ENCODE measurements around the gene PEX3. TPM values are rescaled to one million over a fixed set of nuclear protein-coding genes. Genes with fewer than 3 reads are reported as not detected.

PEX3 gene
- total RNA-seq, 1 experiment from 2014 or later, result 20.9 TPM

DNA sequence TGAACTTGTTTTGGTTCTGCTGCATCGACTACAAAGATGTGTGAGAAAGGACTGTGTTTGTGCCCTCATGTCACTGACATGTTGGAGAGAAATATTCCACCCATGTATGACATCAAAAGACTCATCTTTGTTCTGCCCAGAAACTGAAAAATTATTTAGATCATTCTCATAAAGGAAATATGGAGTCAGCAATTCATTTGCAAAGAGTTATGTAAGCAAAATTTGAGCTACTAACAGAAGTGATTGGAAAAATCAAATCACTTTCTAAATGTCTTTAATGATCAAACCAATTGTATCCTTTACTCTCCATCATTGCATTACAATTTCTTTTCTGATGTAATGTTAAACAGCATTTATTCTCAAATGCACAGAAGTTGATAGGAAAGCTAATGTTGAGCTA lies 19.4 kb upstream of the PEX3 start:
- Histone ChIP-seq H3K27me3 (ENCODE audit: insufficient read depth, low read depth) (no peaks in the 10 kb centered on the region), H3K9me3 (ENCODE audit: insufficient read depth, low read depth) (no peaks in the 10 kb centered on the region), H3K4me2 (no peak overlapping the region), H3K27ac (no peak overlapping the region), H2AFZ (no peak overlapping the region), H3K4me3 (no peak overlapping the region), H3K4me1 (replicated peaks; ENCODE audit: insufficient read depth) (peaks cover 7% of the 10 kb centered on the region), H3K9me2 (ENCODE audit: insufficient read depth) (no peaks in the 10 kb centered on the region), H3K36me3 (ENCODE audit: low read depth) (0 out of 2 replicates have a peak, but pooled peaks cover 4% of the 10 kb centered on the region), H4K20me1 (ENCODE audit: insufficient read depth) (no peaks in the 10 kb centered on the region), H3K79me2 (ENCODE audit: low read depth) (no peaks in the 10 kb centered on the region), H3F3A (ENCODE audit: insufficient read depth, low read depth) (peaks cover 7% of the 10 kb centered on the region; the same call in 1 of the 2 replicates)
- ChIA-PET CTCF (no interaction called here), POLR2A (ENCODE audit: unreplicated experiment) (no interaction called here)
- intact Hi-C loops (cut with micrococcal nuclease; ENCODE audit: unreplicated experiment), result no loop called here
- TF ChIP-seq, protein P1, sequence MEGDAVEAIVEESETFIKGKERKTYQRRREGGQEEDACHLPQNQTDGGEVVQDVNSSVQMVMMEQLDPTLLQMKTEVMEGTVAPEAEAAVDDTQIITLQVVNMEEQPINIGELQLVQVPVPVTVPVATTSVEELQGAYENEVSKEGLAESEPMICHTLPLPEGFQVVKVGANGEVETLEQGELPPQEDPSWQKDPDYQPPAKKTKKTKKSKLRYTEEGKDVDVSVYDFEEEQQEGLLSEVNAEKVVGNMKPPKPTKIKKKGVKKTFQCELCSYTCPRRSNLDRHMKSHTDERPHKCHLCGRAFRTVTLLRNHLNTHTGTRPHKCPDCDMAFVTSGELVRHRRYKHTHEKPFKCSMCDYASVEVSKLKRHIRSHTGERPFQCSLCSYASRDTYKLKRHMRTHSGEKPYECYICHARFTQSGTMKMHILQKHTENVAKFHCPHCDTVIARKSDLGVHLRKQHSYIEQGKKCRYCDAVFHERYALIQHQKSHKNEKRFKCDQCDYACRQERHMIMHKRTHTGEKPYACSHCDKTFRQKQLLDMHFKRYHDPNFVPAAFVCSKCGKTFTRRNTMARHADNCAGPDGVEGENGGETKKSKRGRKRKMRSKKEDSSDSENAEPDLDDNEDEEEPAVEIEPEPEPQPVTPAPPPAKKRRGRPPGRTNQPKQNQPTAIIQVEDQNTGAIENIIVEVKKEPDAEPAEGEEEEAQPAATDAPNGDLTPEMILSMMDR (conservative IDR thresholded peaks at IDR 0.05), result no peak
- TF ChIP-seq EZH2 (IDR thresholded peaks at IDR 0.05; ENCODE audit: low read depth), result no peak
- DNase-seq, result no peak
- no TSS peak for BruUV-seq (replicated peaks)

DNA sequence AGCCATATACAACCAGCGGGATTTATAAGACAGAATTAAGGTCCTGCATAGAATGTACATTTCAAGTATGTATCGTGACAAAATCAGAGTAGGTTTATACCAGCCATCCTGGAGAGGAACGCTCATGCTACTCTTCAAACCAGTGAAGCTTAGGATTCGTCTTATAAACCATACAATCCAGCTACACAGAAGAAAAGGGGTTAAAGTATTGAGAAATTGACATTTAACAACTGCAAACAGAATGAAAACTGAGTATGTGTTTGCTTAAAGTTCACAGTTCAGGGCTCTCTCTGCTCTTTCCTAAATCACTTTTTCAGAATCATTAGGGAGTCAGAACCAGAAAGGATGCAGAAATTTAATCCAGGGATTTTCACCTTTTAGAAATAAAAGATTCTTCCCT lies 18.0 kb upstream of the PEX3 start:
- CTCF ChIA-PET, result interaction anchor here (0.7 kb wide), 1 partner anchor 10 kb away, joined by 3 read pairs; no protein-coding TSS in a partner anchor
- BruUV-seq (replicated peaks), result no TSS peak
- H3K27me3 ChIP-seq (ENCODE audit: insufficient read depth, low read depth), result no peaks in the 10 kb centered on the region

DNA sequence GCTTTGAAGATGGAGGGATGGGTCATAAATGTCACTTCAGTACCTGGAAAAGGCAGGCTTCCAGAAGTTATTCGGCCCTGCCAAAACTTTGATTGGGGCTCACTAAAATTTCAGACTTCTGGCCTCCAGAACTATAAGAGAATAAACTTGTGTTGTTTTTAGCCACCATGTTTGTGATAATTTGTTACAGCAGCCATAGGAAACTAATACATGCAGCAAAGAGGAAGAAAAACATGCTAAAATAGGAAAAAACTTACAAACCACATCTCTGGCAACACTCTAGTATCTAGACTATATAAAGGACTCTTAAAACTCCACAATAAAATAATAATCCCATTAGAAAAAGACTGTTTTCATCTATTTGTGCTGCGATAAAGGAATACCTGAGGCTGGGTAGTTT lies 9.6 kb upstream of the PEX3 start:
- Histone ChIP-seq H3K4me1 (replicated peaks; ENCODE audit: insufficient read depth) (no peaks in the 10 kb centered on the region), H3K36me3 (ENCODE audit: low read depth) (peaks cover 16% of the 10 kb centered on the region; the same call in 1 of the 2 replicates), H4K20me1 (ENCODE audit: insufficient read depth) (no peaks in the 10 kb centered on the region), H3K27ac (no peak overlapping the region), H3K9me2 (ENCODE audit: insufficient read depth) (no peaks in the 10 kb centered on the region), H3K4me3 (no peak overlapping the region), H3F3A (ENCODE audit: insufficient read depth, low read depth) (no peaks in the 10 kb centered on the region), H2AFZ (no peak overlapping the region), H3K79me2 (ENCODE audit: low read depth) (no peaks in the 10 kb centered on the region), H3K27me3 (ENCODE audit: insufficient read depth, low read depth) (no peaks in the 10 kb centered on the region), H3K4me2 (no peak overlapping the region), H3K9me3 (ENCODE audit: insufficient read depth, low read depth) (no peaks in the 10 kb centered on the region)
- intact Hi-C loops (cut with micrococcal nuclease; ENCODE audit: unreplicated experiment), result no loop called here
- ChIA-PET CTCF (no interaction called here), POLR2A (ENCODE audit: unreplicated experiment) (no interaction called here)
- BruUV-seq (replicated peaks), result no TSS peak
- TF ChIP-seq EZH2 (IDR thresholded peaks at IDR 0.05; ENCODE audit: low read depth), result no peak
- TF ChIP-seq, protein P1 (conservative IDR thresholded peaks at IDR 0.05), result no peak
- no peak for DNase-seq

More for the DNA sequence above, 18.0 kb upstream of the PEX3 start:
- Histone ChIP-seq H3K9me3 (ENCODE audit: insufficient read depth, low read depth) (no peaks in the 10 kb centered on the region), H3K27ac (no peak overlapping the region), H3K4me3 (no peak overlapping the region), H3K9me2 (ENCODE audit: insufficient read depth) (no peaks in the 10 kb centered on the region), H3K36me3 (ENCODE audit: low read depth) (0 out of 2 replicates have a peak, but pooled peaks cover 6% of the 10 kb centered on the region), H3K4me2 (no peak overlapping the region), H2AFZ (no peak overlapping the region), H3F3A (ENCODE audit: insufficient read depth, low read depth) (no peaks in the 10 kb centered on the region; the same call in 1 of the 2 replicates), H3K79me2 (ENCODE audit: low read depth) (no peaks in the 10 kb centered on the region), H3K4me1 (replicated peaks; ENCODE audit: insufficient read depth) (no peaks in the 10 kb centered on the region), H4K20me1 (ENCODE audit: insufficient read depth) (no peaks in the 10 kb centered on the region)
- POLR2A ChIA-PET (ENCODE audit: unreplicated experiment), result no interaction called here
- TF ChIP-seq EZH2 (IDR thresholded peaks at IDR 0.05; ENCODE audit: low read depth), result no peak
- TF ChIP-seq, protein P1 (conservative IDR thresholded peaks at IDR 0.05), result no peak
- intact Hi-C loops (cut with micrococcal nuclease; ENCODE audit: unreplicated experiment), result no loop called here
- no peak for DNase-seq

Data from PC-9 (cell line).